ENCODE results near the gene TMEM269. TPM values are rescaled to one million over a fixed set of nuclear protein-coding genes. Genes with fewer than 3 reads are reported as not detected.

Gene TMEM269
- polyA plus RNA-seq, 1 donor (not counting 4 experiments of a cell fraction or from before 2014, with no cell fraction given) = 0.12 TPM

DNA sequence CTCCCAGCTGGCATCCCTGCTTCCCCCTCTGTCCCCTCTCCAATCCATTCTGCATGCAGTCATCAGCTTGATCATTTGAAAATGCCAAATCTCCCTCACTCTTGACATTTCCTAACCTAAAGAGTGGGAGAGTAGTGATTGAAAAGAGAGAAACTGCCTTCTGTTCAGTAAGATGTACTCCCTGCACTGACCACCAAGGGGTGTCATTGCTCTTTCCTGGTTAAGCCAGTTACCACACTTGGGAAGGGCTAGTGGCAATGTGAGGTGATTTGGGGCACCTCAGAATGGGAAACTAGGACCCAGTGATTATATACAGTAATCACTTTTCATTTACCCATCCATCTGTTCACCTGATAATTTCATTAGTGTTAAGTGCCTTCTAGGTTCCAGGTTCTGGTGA lies 6.9 kb upstream of the TMEM269 start:
- Histone ChIP-seq H3K4me3 (ENCODE audit: control insufficient read depth in 2 of 3, extremely low read depth in 1 of 3, insufficient read depth in 2 of 3, low read depth in 1 of 3, low read length in 3 of 3) (no peak overlapping the region), H3K27me3 (ENCODE audit: control insufficient read depth, extremely low read depth, insufficient read depth, low read length) (no peaks in the 10 kb centered on the region), H3K36me3 (ENCODE audit: control insufficient read depth in 2 of 2, extremely low read depth in 1 of 2, insufficient read depth in 2 of 2, low read length in 2 of 2) (peaks cover 14 to 42% of the 10 kb centered on the region in 2 experiments), H2AFZ (ENCODE audit: control insufficient read depth, low read length) (no peak overlapping the region), H3K9ac (ENCODE audit: control insufficient read depth, extremely low read depth, insufficient read depth, low read length) (no peak overlapping the region), H3K27ac (ENCODE audit: control insufficient read depth, insufficient read depth, low read length) (no peak overlapping the region), H3K79me2 (ENCODE audit: control insufficient read depth, insufficient read depth, low read length) (no peaks in the 10 kb centered on the region), H3K9me1 (ENCODE audit: control insufficient read depth, extremely low read depth, insufficient read depth, low read length) (no peaks in the 10 kb centered on the region), H4K20me1 (ENCODE audit: control insufficient read depth, extremely low read depth, insufficient read depth, low read length) (no peaks in the 10 kb centered on the region), H3K4me2 (ENCODE audit: control insufficient read depth, extremely low read depth, insufficient read depth, low read depth, low read length) (no peak overlapping the region), H3K9me3 (ENCODE audit: control insufficient read depth, low read depth, low read length) (no peaks in the 10 kb centered on the region), H3K4me1 (ENCODE audit: control insufficient read depth, extremely low read depth, insufficient read depth, low read length) (no peaks in the 10 kb centered on the region)
- DNase-seq (ENCODE audit: low read depth, low spot score) = no peak
- dilution Hi-C loops (cut with MboI; ENCODE audit: extremely low pct_ligation_motif_present, low sequenced_read_pairs) = no loop called here
- FAIRE-seq = peak; percentile 48
- no peak for TF ChIP-seq EZH2 (IDR thresholded peaks at IDR 0.05; ENCODE audit: low read length)
- TF ChIP-seq, protein P1, sequence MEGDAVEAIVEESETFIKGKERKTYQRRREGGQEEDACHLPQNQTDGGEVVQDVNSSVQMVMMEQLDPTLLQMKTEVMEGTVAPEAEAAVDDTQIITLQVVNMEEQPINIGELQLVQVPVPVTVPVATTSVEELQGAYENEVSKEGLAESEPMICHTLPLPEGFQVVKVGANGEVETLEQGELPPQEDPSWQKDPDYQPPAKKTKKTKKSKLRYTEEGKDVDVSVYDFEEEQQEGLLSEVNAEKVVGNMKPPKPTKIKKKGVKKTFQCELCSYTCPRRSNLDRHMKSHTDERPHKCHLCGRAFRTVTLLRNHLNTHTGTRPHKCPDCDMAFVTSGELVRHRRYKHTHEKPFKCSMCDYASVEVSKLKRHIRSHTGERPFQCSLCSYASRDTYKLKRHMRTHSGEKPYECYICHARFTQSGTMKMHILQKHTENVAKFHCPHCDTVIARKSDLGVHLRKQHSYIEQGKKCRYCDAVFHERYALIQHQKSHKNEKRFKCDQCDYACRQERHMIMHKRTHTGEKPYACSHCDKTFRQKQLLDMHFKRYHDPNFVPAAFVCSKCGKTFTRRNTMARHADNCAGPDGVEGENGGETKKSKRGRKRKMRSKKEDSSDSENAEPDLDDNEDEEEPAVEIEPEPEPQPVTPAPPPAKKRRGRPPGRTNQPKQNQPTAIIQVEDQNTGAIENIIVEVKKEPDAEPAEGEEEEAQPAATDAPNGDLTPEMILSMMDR (optimal IDR thresholded peaks at IDR 0.05 in 1 of 3, IDR thresholded peaks at IDR 0.05 in 1 of 3, conservative IDR thresholded peaks at IDR 0.05 in 1 of 3; ENCODE audit: extremely low read depth in 1 of 3, insufficient read depth in 2 of 3, low read length in 3 of 3) = peak; percentile 71 to 82 (median 80)

DNA sequence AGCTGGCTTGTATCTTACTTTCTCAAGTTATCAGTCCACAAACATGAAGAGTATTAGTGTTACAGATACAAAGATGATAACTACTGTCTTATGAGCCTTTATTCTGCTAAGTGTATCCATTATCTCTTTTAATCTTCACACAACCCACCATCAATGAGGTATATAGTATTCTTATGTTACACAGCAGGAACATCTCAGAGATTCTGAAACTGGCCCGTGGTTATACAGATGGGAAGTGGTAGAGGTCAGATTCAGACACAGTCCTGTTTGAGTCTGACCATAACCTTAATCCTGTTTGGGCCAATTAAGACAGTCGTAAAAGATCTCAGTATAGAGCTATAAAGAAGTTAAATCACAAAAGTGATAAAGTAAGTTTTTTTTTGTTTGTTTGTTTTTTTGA lies 5.1 kb upstream of the TMEM269 start:
- Histone ChIP-seq H3K79me2 (ENCODE audit: control insufficient read depth, insufficient read depth, low read length) (no peaks in the 10 kb centered on the region), H3K27me3 (ENCODE audit: control insufficient read depth, extremely low read depth, insufficient read depth, low read length) (peaks cover under 1% of the 10 kb centered on the region), H4K20me1 (ENCODE audit: control insufficient read depth, extremely low read depth, insufficient read depth, low read length) (no peaks in the 10 kb centered on the region), H3K9me1 (ENCODE audit: control insufficient read depth, extremely low read depth, insufficient read depth, low read length) (no peaks in the 10 kb centered on the region), H3K4me2 (ENCODE audit: control insufficient read depth, extremely low read depth, insufficient read depth, low read depth, low read length) (no peak overlapping the region), H3K36me3 (ENCODE audit: control insufficient read depth in 2 of 2, extremely low read depth in 1 of 2, insufficient read depth in 2 of 2, low read length in 2 of 2) (peaks cover 14 to 42% of the 10 kb centered on the region in 2 experiments), H3K27ac (ENCODE audit: control insufficient read depth, insufficient read depth, low read length) (no peak overlapping the region), H3K4me1 (ENCODE audit: control insufficient read depth, extremely low read depth, insufficient read depth, low read length) (peaks cover 4% of the 10 kb centered on the region), H3K9ac (ENCODE audit: control insufficient read depth, extremely low read depth, insufficient read depth, low read length) (no peak overlapping the region), H3K4me3 (ENCODE audit: control insufficient read depth in 2 of 3, extremely low read depth in 1 of 3, insufficient read depth in 2 of 3, low read depth in 1 of 3, low read length in 3 of 3) (no peak overlapping the region), H2AFZ (ENCODE audit: control insufficient read depth, low read length) (no peak overlapping the region), H3K9me3 (ENCODE audit: control insufficient read depth, low read depth, low read length) (no peaks in the 10 kb centered on the region)
- no peak for FAIRE-seq
- TF ChIP-seq, protein P1 (optimal IDR thresholded peaks at IDR 0.05 in 1 of 3, IDR thresholded peaks at IDR 0.05 in 1 of 3, conservative IDR thresholded peaks at IDR 0.05 in 1 of 3; ENCODE audit: extremely low read depth in 1 of 3, insufficient read depth in 2 of 3, low read length in 3 of 3) = no peak
- TF ChIP-seq EZH2 (IDR thresholded peaks at IDR 0.05; ENCODE audit: low read length) = no peak
- no peak for DNase-seq (ENCODE audit: low read depth, low spot score)
- dilution Hi-C loops (cut with MboI; ENCODE audit: extremely low pct_ligation_motif_present, low sequenced_read_pairs) = no loop called here
